GM12801 (cell line): ENCODE data around the gene ZNF205.

ENCODE experiments used
- TF ChIP-seq, protein P1 (sequence below): IDR thresholded peaks from one replicate; pipeline ENCODE4 v1.5.1; 2011; ENCODE audit warnings: control low read depth; ENCODE audit not compliant: insufficient read length; ENCODE audit errors: extremely low read depth

The ZNF205 gene

DNA sequence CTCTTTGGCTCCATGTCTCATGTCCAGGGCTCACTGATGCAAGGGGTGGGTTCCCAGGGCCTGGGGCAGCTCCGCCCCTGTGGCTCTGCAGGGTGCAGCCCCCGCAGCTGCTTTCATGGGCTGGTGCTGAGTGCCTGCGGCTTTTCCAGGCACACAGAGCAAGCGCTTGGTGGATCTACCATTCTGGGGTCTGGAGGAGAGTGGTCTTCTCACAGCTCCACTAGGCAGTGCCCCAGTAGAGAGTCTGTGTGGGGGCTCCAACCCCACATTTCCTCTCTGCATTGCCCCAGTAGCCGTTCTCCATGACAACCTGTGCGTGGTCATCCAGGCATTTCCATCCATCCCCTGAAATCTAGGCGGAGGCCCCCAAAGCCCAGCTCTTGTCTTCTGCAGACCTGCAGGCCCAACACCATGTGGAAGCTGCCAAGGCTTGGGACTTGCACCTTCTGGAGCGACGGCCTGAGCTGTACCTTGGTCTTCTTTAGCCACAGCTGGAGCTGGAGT, 41.7 kb upstream of the ZNF205 start:
- TF ChIP-seq, protein P1, sequence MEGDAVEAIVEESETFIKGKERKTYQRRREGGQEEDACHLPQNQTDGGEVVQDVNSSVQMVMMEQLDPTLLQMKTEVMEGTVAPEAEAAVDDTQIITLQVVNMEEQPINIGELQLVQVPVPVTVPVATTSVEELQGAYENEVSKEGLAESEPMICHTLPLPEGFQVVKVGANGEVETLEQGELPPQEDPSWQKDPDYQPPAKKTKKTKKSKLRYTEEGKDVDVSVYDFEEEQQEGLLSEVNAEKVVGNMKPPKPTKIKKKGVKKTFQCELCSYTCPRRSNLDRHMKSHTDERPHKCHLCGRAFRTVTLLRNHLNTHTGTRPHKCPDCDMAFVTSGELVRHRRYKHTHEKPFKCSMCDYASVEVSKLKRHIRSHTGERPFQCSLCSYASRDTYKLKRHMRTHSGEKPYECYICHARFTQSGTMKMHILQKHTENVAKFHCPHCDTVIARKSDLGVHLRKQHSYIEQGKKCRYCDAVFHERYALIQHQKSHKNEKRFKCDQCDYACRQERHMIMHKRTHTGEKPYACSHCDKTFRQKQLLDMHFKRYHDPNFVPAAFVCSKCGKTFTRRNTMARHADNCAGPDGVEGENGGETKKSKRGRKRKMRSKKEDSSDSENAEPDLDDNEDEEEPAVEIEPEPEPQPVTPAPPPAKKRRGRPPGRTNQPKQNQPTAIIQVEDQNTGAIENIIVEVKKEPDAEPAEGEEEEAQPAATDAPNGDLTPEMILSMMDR = no peak

DNA sequence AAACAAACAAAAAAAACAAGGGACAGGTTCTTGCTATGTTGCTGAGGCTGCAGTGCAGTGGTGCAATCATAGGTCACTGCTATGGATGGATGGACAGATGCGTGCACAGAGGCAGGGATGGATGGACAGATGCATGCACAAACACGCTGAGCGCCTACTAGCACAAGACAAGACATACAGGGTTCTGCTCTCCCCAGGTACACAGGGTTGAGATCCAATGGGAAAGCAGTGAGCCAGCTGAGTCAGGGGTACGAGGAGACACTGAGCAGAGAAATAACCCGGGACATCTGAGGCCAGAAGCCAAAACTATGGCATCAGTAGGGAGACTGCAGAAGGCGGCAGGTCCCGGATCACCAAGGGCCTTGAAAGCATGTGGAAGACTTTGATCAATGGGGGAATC, 40.7 kb upstream of the ZNF205 start:
- TF ChIP-seq, protein P1 = no peak

DNA sequence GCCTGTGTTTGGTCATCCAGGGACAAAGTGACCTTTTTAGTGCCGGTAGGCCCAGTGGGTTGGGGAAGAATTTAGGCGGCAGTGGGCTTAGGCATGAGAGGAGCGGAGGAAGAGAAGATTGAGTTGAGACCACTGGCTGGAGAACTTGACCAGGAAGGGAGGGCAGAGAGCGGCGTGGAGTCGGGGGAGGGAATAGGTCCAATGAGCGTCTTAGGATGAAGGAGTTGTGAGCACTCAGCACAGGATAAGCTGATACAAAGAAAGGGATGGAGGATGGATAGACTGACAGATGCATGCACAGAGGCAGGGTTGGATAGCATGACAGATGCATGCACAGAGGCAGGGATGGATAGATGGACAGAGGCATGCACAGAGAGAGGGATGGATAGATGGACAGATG, 38.9 kb upstream of the ZNF205 start:
- TF ChIP-seq, protein P1 = no peak

DNA sequence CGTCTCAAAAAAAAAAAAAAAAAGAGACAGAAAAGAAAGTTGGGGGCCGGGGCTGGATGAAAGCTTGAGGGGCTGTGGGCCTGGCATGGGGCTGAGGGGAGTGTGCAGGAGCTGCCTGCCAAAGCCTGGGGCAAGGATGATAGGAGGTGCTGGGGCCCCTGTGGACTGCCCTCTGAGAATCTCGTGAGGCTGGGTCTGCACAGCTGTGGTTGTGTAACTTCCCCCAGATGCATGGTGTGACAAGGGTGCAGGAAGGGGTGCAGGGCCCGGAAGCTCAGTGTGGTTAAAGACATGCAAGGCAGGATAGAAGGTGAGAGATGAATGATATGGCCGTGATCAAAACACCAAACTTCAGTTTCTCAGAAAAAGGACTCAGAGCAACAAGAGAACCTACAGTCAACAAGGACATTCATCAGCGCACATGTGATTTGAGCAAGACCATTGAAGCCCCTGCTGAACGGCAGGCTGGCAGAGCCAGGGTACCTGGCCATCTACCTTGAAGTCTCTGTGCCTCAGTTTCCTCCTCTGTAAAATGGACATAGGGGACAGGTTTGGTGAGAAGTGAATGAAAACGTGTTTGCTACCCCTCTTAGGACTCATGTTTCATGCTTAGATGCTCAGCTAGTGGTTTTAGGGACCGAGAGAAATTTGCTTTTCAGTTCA, 37.4 kb upstream of the ZNF205 start:
- TF ChIP-seq, protein P1 = no peak

DNA sequence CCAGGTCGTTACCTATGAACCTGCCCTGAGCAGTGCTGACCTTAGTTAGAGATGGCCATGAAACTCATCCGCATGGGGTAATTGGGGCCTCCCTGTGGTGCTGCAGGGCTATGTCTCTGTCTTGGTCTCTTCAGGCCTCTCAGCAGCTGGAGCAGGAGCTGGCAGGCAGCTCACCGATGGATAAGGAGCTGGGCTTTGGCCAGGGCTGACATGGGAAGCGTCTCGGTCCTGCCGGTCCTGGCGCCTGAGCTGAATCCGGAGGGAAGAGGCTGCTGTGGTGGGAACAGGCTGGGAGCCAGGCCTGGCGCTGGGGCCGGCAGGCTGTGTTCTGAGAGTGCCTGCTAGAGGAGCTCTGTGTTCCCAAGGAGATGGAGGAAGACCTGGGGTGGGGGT, 36.9 kb upstream of the ZNF205 start:
- TF ChIP-seq, protein P1 = no peak

DNA sequence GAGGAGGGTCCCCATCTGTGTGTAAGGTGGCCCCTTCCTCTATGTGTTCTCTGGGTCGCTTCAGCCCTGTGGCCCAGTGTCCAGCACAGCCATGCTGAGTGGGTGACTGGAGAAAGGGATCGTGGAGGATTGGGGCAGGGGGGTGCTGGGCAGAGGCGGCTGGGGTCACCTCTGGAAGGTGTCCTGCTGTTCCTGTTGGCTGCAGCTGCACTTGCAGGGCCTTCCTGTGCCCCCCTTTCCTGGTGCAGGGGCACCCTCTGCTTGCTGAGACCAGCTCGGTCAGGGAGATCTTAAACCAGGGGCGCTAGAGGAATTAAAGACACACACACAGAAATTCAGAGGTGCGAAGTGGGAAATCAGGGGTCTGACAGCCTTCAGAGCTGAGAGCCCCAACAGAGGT, 35.8 kb upstream of the ZNF205 start:
- TF ChIP-seq, protein P1 = no peak

DNA sequence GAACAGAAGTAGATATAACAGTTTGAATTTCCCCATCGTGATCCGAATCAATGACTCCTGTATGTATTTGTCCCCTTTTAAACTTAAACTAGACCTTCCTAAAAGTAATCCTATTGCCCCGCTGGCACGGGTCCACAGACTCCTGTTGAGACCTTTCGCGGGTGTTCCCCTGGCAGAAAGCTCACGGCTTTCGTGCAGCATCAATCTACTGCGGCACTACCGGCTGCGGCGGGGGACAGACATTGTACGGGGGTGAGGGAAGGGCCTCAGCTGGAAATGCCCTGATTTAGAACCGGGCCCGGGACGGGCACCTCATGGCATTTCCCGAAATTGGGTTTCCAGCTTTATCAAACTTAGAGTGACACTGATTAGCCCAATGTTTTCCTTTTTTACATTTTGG, 32.4 kb upstream of the ZNF205 start:
- TF ChIP-seq, protein P1 = no peak

DNA sequence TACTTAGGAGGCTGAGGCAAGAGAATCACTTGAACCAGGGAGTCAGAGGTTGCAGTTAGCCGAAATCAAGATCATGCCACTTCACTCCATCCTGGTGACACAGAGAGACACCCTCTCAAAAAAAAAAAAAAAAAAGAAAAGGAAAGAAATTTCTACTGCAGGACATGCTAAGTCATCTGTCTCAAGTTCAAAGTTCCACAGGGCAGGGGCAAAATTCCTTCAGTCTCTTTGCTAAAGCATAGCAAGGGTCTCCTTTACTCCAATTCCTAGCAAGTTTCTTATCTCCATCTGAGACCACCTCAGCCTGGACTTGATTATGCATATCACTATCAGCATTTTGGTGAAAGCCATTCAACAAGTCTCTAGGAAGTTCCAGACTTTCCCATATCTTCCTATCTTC, 27.9 kb upstream of the ZNF205 start:
- TF ChIP-seq, protein P1 = no peak
